MCF 10A (cell line): Measurements from ENCODE around the gene PLEK2. TPM values are rescaled to one million over a fixed set of nuclear protein-coding genes. Genes with fewer than 3 reads are reported as not detected.

ENCODE experiments used
- BruUV-seq: library from RNA; stranded (reverse); fragments of 400-500 nt; replicated peaks from 2 replicates; lab custom pipeline; 2021; lab: Mats Ljungman, UMichigan
- CTCF ChIA-PET: fragments of 300-600 bp; sonication (Branson Sonifier 250); formaldehyde crosslinking; extraction: SDS; loops from one replicate; lab custom pipeline; 2021; ENCODE audit warnings: antibody characterized with exemption, inconsistent platforms; lab: Yijun Ruan, JAX
- POLR2A ChIA-PET: fragments of 300-600, 350-650 bp; sonication (Branson Sonifier 250); formaldehyde crosslinking; extraction: SDS; loops from one replicate; lab custom pipeline; 2020; ENCODE audit warnings: antibody characterized with exemption, inconsistent platforms; lab: Yijun Ruan, JAX
- DNase-seq: peaks from one replicate; pipeline ENCODE4 v3.0.0-alpha.2; 2018; ENCODE audit not compliant: unreplicated experiment
- H3K27ac Mint-ChIP-seq: one replicate; pipeline ENCODE4 v1.8.0; 2022; ENCODE audit warnings: mild to moderate bottlenecking, low read depth, mixed read lengths; ENCODE audit not compliant: unreplicated experiment
- H3K27me3 Mint-ChIP-seq: one replicate; pipeline ENCODE4 v1.8.0; 2022; ENCODE audit warnings: mixed read lengths; ENCODE audit not compliant: insufficient read depth, unreplicated experiment
- H3K36me3 Mint-ChIP-seq: one replicate; pipeline ENCODE4 v1.8.0; 2022; ENCODE audit warnings: mild to moderate bottlenecking, moderate library complexity, mixed read lengths; ENCODE audit not compliant: insufficient read depth, unreplicated experiment
- H3K4me1 Mint-ChIP-seq: one replicate; pipeline ENCODE4 v1.8.0; 2022; ENCODE audit warnings: mixed read lengths; ENCODE audit not compliant: insufficient read depth, unreplicated experiment
- H3K4me3 Mint-ChIP-seq: one replicate; pipeline ENCODE4 v1.8.0; 2022; ENCODE audit warnings: mild to moderate bottlenecking, moderate library complexity, mixed read lengths; ENCODE audit not compliant: unreplicated experiment
- H3K9me3 Mint-ChIP-seq: one replicate; pipeline ENCODE4 v1.8.0; 2022; ENCODE audit warnings: mixed read lengths; ENCODE audit not compliant: unreplicated experiment
- CTCF ChIP-seq: fragments of 200-600 bp; IDR thresholded peaks from one replicate; pipeline ENCODE4 v1.8.0; 2022; ENCODE audit warnings: antibody characterized with exemption, mild to moderate bottlenecking; ENCODE audit not compliant: unreplicated experiment
- intact Hi-C: fragments of 100-400 bp; cut with micrococcal nuclease; formaldehyde crosslinking; loops from 2 replicates; pipeline ENCODE4 v1.14.1; 2022
- total RNA-seq: library from RNA; stranded (reverse); gene quantifications from 2 replicates; pipeline ENCODE4 v1.2.3, GENCODE V29; 2022

The PLEK2 gene
- total RNA-seq, 1 experiment from 2014 or later: 39.9 TPM

DNA sequence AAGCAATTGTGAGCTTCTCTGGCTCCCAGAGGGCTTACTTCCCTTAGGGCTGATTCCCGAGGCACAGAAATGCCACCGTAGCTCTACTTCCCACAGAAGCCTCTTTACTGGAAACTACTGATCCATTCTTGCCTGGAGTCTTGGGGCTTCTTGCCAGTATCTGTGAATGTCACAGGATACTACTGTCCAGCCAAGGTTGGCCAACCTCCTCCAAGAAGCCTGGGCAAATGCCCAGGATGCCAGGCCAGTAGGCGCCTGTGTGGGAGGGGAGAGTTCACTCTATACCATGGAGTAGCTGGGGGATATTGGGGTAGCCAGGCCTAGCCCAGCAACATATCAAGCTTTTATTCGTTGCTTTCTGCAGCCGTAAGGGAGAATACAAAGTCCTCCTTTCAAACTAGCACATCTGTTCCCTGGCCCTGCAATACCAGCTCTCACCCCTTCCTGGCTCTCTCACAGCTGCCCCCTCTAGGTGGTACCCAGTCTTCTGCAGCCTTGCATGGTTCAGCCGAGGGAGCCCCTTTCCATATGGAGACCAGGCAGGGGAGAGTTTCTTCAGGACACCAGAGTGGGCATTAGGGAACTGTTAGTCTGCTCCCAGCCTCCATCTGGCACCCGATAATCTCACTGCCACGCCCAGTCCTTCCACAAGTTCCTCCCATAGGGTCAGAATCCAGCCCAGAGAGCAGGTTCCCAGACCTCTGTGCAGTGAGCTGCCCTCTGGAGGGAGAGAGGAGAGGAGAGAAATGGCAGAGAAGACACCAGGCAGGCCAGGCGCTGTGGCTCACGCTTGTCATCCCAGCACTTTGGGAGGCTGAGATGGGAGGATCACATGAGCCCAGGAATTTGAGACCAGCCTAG, 24.3 kb upstream of the PLEK2 start:
- Mint-ChIP-seq H3K9me3 (no peaks in the 10 kb centered on the region), H3K27ac (no peak overlapping the region), H3K36me3 (no peaks in the 10 kb centered on the region), H3K4me3 (no peak overlapping the region), H3K4me1 (no peaks in the 10 kb centered on the region), H3K27me3 (peaks cover 36% of the 10 kb centered on the region)
- CTCF ChIA-PET: interaction anchor here (0.7 to 6.4 kb wide), 5 partner anchors 9 to 269 kb away, joined by 3 to 56 read pairs (median 4); no protein-coding TSS in a partner anchor
- no peak for DNase-seq
- BruUV-seq: no TSS peak
- TF ChIP-seq CTCF: no peak
- intact Hi-C loops: no loop called here
- POLR2A ChIA-PET: interaction anchor here (0.8 kb wide), 1 partner anchor 103 kb away, joined by 3 read pairs; no protein-coding TSS in a partner anchor

DNA sequence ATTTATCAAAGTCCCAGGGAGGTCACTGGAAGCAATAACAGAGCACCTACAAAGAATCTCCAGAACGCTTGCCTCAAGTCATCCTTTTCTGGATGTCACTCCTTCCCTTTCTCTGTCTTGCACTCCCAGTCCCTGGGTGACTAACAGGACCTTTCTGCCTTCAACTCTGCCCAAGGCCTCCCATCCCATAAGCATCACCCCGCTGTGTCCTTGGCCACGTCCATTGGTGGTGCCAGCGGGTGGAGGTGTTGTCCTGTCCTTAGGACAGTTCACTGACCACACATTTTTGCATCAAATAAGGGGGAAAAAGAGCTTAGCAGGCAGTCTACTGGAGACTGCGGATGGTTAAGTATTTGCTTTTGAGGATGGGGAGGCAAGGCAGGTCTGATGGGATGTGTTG, 23.6 kb upstream of the PLEK2 start:
- CTCF ChIA-PET: interaction anchor here (0.6 to 6.4 kb wide), 5 partner anchors 8 to 270 kb away, joined by 3 to 56 read pairs (median 4); no protein-coding TSS in a partner anchor
- H3K9me3 Mint-ChIP-seq: no peaks in the 10 kb centered on the region
- POLR2A ChIA-PET: interaction anchor here (0.8 kb wide), 1 partner anchor 104 kb away, joined by 3 read pairs; no protein-coding TSS in a partner anchor
- TF ChIP-seq CTCF: no peak
- H3K36me3 Mint-ChIP-seq: no peaks in the 10 kb centered on the region
- BruUV-seq: no TSS peak
- intact Hi-C loops: no loop called here
- H3K27ac Mint-ChIP-seq: no peak overlapping the region
- H3K4me1 Mint-ChIP-seq: no peaks in the 10 kb centered on the region
- no peak for DNase-seq
- H3K27me3 Mint-ChIP-seq: peaks cover 36% of the 10 kb centered on the region
- no peak overlapping the region for H3K4me3 Mint-ChIP-seq

- peaks cover 24% of the 10 kb centered on the region for H3K27me3 Mint-ChIP-seq
- no peak overlapping the region for H3K4me3 Mint-ChIP-seq
- intact Hi-C loops: no loop called here
- no peak for TF ChIP-seq CTCF
- peaks cover 12% of the 10 kb centered on the region for H3K4me1 Mint-ChIP-seq
- no peaks in the 10 kb centered on the region for H3K36me3 Mint-ChIP-seq
- no TSS peak for BruUV-seq
- DNase-seq: no peak
- ChIA-PET CTCF (interaction anchor here (0.6 to 9.0 kb wide), 6 partner anchors 9 to 273 kb away, joined by 3 to 221 read pairs (median 3); no protein-coding TSS in a partner anchor), POLR2A (interaction anchor here (0.6 to 1.0 kb wide), 3 partner anchors 10 to 139 kb away, joined by 3 to 4 read pairs (median 4); no protein-coding TSS in a partner anchor)
- no peaks in the 10 kb centered on the region for H3K9me3 Mint-ChIP-seq
- H3K27ac Mint-ChIP-seq: no peak overlapping the region
Observed at GRCh38 chr14:67432050-67432564, 20.1 kb upstream of the PLEK2 start.
